Measurements from ENCODE around the gene CEP192. TPM values are rescaled to one million over a fixed set of nuclear protein-coding genes. Genes with fewer than 3 reads are reported as not detected.
"Not testable (repeated sequence)": the region's sequence is repeated elsewhere in the genome, so short reads cannot be mapped to it uniquely, and the experiment has no call there.

The CEP192 gene
- total RNA-seq, 1 donor from 2014 or later: 31.2 TPM

GRCh38 chr18:12996661-12997292 lies 5.6 kb downstream of the CEP192 start:
- intact Hi-C loops (cut with micrococcal nuclease): loop anchor here (10.0 kb wide), 1 partner anchor 378 kb away; no protein-coding TSS in a partner anchor
- Mint-ChIP-seq H3K27ac (no peak overlapping the region), H3K36me3 (ENCODE audit: low read depth) (peaks cover 14% of the 10 kb centered on the region), H3K4me1 (ENCODE audit: low read depth) (peaks cover 27% of the 10 kb centered on the region), H3K27me3 (ENCODE audit: insufficient read depth) (no peaks in the 10 kb centered on the region), H3K9me3 (no peaks in the 10 kb centered on the region), H3K4me3 (no peak overlapping the region)
- no peak for DNase-seq (ENCODE audit: low spot score)

GRCh38 chr18:12997330-12997729 lies 6.2 kb downstream of the CEP192 start:
- DNase-seq (ENCODE audit: low spot score); H3K27ac Mint-ChIP-seq; H3K9me3 Mint-ChIP-seq; H3K27me3 Mint-ChIP-seq (ENCODE audit: insufficient read depth); H3K4me3 Mint-ChIP-seq: not testable (repeated sequence)
- peaks cover 14% of the 10 kb centered on the region for H3K36me3 Mint-ChIP-seq (ENCODE audit: low read depth)
- intact Hi-C loops (cut with micrococcal nuclease): loop anchor here (10.0 kb wide), 1 partner anchor 377 kb away; no protein-coding TSS in a partner anchor
- H3K4me1 Mint-ChIP-seq (ENCODE audit: low read depth): peaks cover 27% of the 10 kb centered on the region

GRCh38 chr18:12998332-12999060 lies 7.3 kb downstream of the CEP192 start:
- no peak for DNase-seq (ENCODE audit: low spot score)
- intact Hi-C loops (cut with micrococcal nuclease): loop anchor here (10.0 kb wide), 1 partner anchor 376 kb away; no protein-coding TSS in a partner anchor
- Mint-ChIP-seq H3K4me1 (ENCODE audit: low read depth) (peaks cover 27% of the 10 kb centered on the region), H3K9me3 (no peaks in the 10 kb centered on the region), H3K27ac (peak overlapping the region; percentile 63), H3K36me3 (ENCODE audit: low read depth) (peaks cover 14% of the 10 kb centered on the region), H3K4me3 (peak overlapping the region; percentile 11), H3K27me3 (ENCODE audit: insufficient read depth) (no peaks in the 10 kb centered on the region)

GRCh38 chr18:13003466-13003896 lies 12.3 kb downstream of the CEP192 start:
- Mint-ChIP-seq H3K4me3 (no peak overlapping the region), H3K27ac (no peak overlapping the region), H3K36me3 (ENCODE audit: low read depth) (peaks cover 28% of the 10 kb centered on the region), H3K9me3 (no peaks in the 10 kb centered on the region), H3K27me3 (ENCODE audit: insufficient read depth) (no peaks in the 10 kb centered on the region), H3K4me1 (ENCODE audit: low read depth) (peaks cover 21% of the 10 kb centered on the region)
- intact Hi-C loops (cut with micrococcal nuclease): loop anchor here (1.0 kb wide), 1 partner anchor 156 kb away; no protein-coding TSS in a partner anchor
- DNase-seq (ENCODE audit: low spot score): no peak

GRCh38 chr18:13004396-13004795 lies 13.2 kb downstream of the CEP192 start:
- Mint-ChIP-seq H3K27ac (no peak overlapping the region), H3K9me3 (no peaks in the 10 kb centered on the region), H3K4me1 (ENCODE audit: low read depth) (peaks cover 12% of the 10 kb centered on the region), H3K27me3 (ENCODE audit: insufficient read depth) (no peaks in the 10 kb centered on the region), H3K36me3 (ENCODE audit: low read depth) (peaks cover 29% of the 10 kb centered on the region), H3K4me3 (no peak overlapping the region)
- intact Hi-C loops (cut with micrococcal nuclease): no loop called here
- DNase-seq (ENCODE audit: low spot score): no peak

- intact Hi-C loops (cut with micrococcal nuclease): no loop called here
- no peak for DNase-seq (ENCODE audit: low spot score)
- peaks cover 26% of the 10 kb centered on the region for H3K36me3 Mint-ChIP-seq (ENCODE audit: low read depth)
Observed at GRCh38 chr18:13005289-13005688, 14.1 kb downstream of the CEP192 start.

GRCh38 chr18:13006531-13007247 lies 15.5 kb downstream of the CEP192 start:
- no peak overlapping the region for H3K4me3 Mint-ChIP-seq
- intact Hi-C loops (cut with micrococcal nuclease): no loop called here
- no peaks in the 10 kb centered on the region for H3K27me3 Mint-ChIP-seq (ENCODE audit: insufficient read depth)
- H3K9me3 Mint-ChIP-seq: no peaks in the 10 kb centered on the region
- peak overlapping the region; percentile 32 for H3K27ac Mint-ChIP-seq
- no peak for DNase-seq (ENCODE audit: low spot score)
- peaks cover 27% of the 10 kb centered on the region for H3K36me3 Mint-ChIP-seq (ENCODE audit: low read depth)
- H3K4me1 Mint-ChIP-seq (ENCODE audit: low read depth): no peaks in the 10 kb centered on the region

More at GRCh38 chr18:13005289-13005688, 14.1 kb downstream of the CEP192 start:
- Mint-ChIP-seq H3K4me1 (ENCODE audit: low read depth) (peaks cover 3% of the 10 kb centered on the region), H3K4me3 (no peak overlapping the region), H3K27ac (no peak overlapping the region), H3K27me3 (ENCODE audit: insufficient read depth) (no peaks in the 10 kb centered on the region), H3K9me3 (no peaks in the 10 kb centered on the region)

- Mint-ChIP-seq H3K9me3 (no peaks in the 10 kb centered on the region), H3K36me3 (ENCODE audit: low read depth) (peaks cover 30% of the 10 kb centered on the region), H3K27ac (peak overlapping the region; percentile 22), H3K27me3 (ENCODE audit: insufficient read depth) (no peaks in the 10 kb centered on the region), H3K4me3 (no peak overlapping the region), H3K4me1 (ENCODE audit: low read depth) (no peaks in the 10 kb centered on the region)
- no peak for DNase-seq (ENCODE audit: low spot score)
- intact Hi-C loops (cut with micrococcal nuclease): no loop called here
Observed at GRCh38 chr18:13007248-13007560, 16.0 kb downstream of the CEP192 start.

- intact Hi-C loops (cut with micrococcal nuclease): no loop called here
- H3K9me3 Mint-ChIP-seq: no peaks in the 10 kb centered on the region
- H3K27ac Mint-ChIP-seq: no peak overlapping the region
- H3K36me3 Mint-ChIP-seq (ENCODE audit: low read depth): peaks cover 51% of the 10 kb centered on the region
- DNase-seq (ENCODE audit: low spot score): no peak
- H3K4me1 Mint-ChIP-seq (ENCODE audit: low read depth): no peaks in the 10 kb centered on the region
- no peaks in the 10 kb centered on the region for H3K27me3 Mint-ChIP-seq (ENCODE audit: insufficient read depth)
- no peak overlapping the region for H3K4me3 Mint-ChIP-seq
Observed at GRCh38 chr18:13011719-13012118, 20.6 kb downstream of the CEP192 start.

- intact Hi-C loops (cut with micrococcal nuclease): no loop called here
- no peak for DNase-seq (ENCODE audit: low spot score)
- no peaks in the 10 kb centered on the region for H3K27me3 Mint-ChIP-seq (ENCODE audit: insufficient read depth)
- H3K4me1 Mint-ChIP-seq (ENCODE audit: low read depth): peaks cover 3% of the 10 kb centered on the region
- H3K9me3 Mint-ChIP-seq: no peaks in the 10 kb centered on the region
- H3K27ac Mint-ChIP-seq: no peak overlapping the region
- peaks cover 53% of the 10 kb centered on the region for H3K36me3 Mint-ChIP-seq (ENCODE audit: low read depth)
- no peak overlapping the region for H3K4me3 Mint-ChIP-seq
Observed at GRCh38 chr18:13014232-13014631, 23.1 kb downstream of the CEP192 start.

GRCh38 chr18:13014818-13015217 lies 23.7 kb downstream of the CEP192 start:
- intact Hi-C loops (cut with micrococcal nuclease): no loop called here
- Mint-ChIP-seq H3K9me3 (no peaks in the 10 kb centered on the region), H3K4me3 (no peak overlapping the region), H3K4me1 (ENCODE audit: low read depth) (peaks cover 6% of the 10 kb centered on the region), H3K27ac (no peak overlapping the region), H3K36me3 (ENCODE audit: low read depth) (peaks cover 55% of the 10 kb centered on the region), H3K27me3 (ENCODE audit: insufficient read depth) (no peaks in the 10 kb centered on the region)
- no peak for DNase-seq (ENCODE audit: low spot score)

GRCh38 chr18:13017247-13017875 lies 26.2 kb downstream of the CEP192 start:
- Mint-ChIP-seq H3K36me3 (ENCODE audit: low read depth) (peaks cover 68% of the 10 kb centered on the region), H3K27me3 (ENCODE audit: insufficient read depth) (no peaks in the 10 kb centered on the region), H3K27ac (no peak overlapping the region), H3K4me3 (no peak overlapping the region), H3K4me1 (ENCODE audit: low read depth) (peaks cover 25% of the 10 kb centered on the region), H3K9me3 (no peaks in the 10 kb centered on the region)
- DNase-seq (ENCODE audit: low spot score): no peak
- intact Hi-C loops (cut with micrococcal nuclease): no loop called here

All from activated T-helper 1 cell treated with anti-CD3 and anti-CD28 coated beads, Interleukin-12 subunit alpha, Interleukin-12 subunit beta, Interleukin-2, Interleukin-4 antibody, amounts not matched to agents 30 ng/mL and 10 ng/mL and 1 ng/mL, durations not matched to agents 14 hours and 24 hours and 36 hours (primary cell).